ENCODE results near the gene OSTF1.

OSTF1 gene

GRCh38 chr9:75065510-75065909, 22.8 kb upstream of the OSTF1 start:
- no peak overlapping the region for H3K4me3 ChIP-seq (ENCODE audit: low read depth, low read length)
- TF ChIP-seq CTCF (IDR thresholded peaks at IDR 0.05; ENCODE audit: low read depth, low read length, missing control alignments): no peak
- DNase-seq (ENCODE audit: low read depth): no peak

GRCh38 chr9:75067894-75068293, 20.4 kb upstream of the OSTF1 start:
- no peak overlapping the region for H3K4me3 ChIP-seq (ENCODE audit: low read depth, low read length)
- TF ChIP-seq CTCF (IDR thresholded peaks at IDR 0.05; ENCODE audit: low read depth, low read length, missing control alignments): no peak
- DNase-seq (ENCODE audit: low read depth): no peak

GRCh38 chr9:75069171-75069570, 19.1 kb upstream of the OSTF1 start:
- no peak overlapping the region for H3K4me3 ChIP-seq (ENCODE audit: low read depth, low read length)
- no peak for DNase-seq (ENCODE audit: low read depth)
- TF ChIP-seq CTCF (IDR thresholded peaks at IDR 0.05; ENCODE audit: low read depth, low read length, missing control alignments): no peak

- no peak for DNase-seq (ENCODE audit: low read depth)
- H3K4me3 ChIP-seq (ENCODE audit: low read depth, low read length): no peak overlapping the region
- no peak for TF ChIP-seq CTCF (IDR thresholded peaks at IDR 0.05; ENCODE audit: low read depth, low read length, missing control alignments)
These were observed 16.7 kb upstream of the OSTF1 start for GRCh38 chr9:75071530-75072122.

- DNase-seq (ENCODE audit: low read depth): no peak
- no peak for TF ChIP-seq CTCF (IDR thresholded peaks at IDR 0.05; ENCODE audit: low read depth, low read length, missing control alignments)
- no peak overlapping the region for H3K4me3 ChIP-seq (ENCODE audit: low read depth, low read length)
These were observed 15.4 kb upstream of the OSTF1 start for GRCh38 chr9:75072895-75073294.

GRCh38 chr9:75081632-75082031, 6.7 kb upstream of the OSTF1 start:
- TF ChIP-seq CTCF (IDR thresholded peaks at IDR 0.05; ENCODE audit: low read depth, low read length, missing control alignments): no peak
- DNase-seq (ENCODE audit: low read depth): no peak
- H3K4me3 ChIP-seq (ENCODE audit: low read depth, low read length): no peak overlapping the region

- H3K4me3 ChIP-seq (ENCODE audit: low read depth, low read length): no peak overlapping the region
- DNase-seq (ENCODE audit: low read depth): no peak
- no peak for TF ChIP-seq CTCF (IDR thresholded peaks at IDR 0.05; ENCODE audit: low read depth, low read length, missing control alignments)
These were observed 4.9 kb upstream of the OSTF1 start for GRCh38 chr9:75083188-75083970.
